ENCODE measurements around the gene RAB40C. TPM values are rescaled to one million over a fixed set of nuclear protein-coding genes. Genes with fewer than 3 reads are reported as not detected.
A peak's percentile ranks its signal among the peaks of the same experiment; 100 is the strongest.

RAB40C gene, protein sequence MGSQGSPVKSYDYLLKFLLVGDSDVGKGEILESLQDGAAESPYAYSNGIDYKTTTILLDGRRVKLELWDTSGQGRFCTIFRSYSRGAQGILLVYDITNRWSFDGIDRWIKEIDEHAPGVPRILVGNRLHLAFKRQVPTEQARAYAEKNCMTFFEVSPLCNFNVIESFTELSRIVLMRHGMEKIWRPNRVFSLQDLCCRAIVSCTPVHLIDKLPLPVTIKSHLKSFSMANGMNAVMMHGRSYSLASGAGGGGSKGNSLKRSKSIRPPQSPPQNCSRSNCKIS
- total RNA-seq (10 to 100 TPM; 18.6 to 19.9 TPM), polyA plus RNA-seq (10 to 100 TPM in 1 of 3 donors, 1 to 10 TPM in 2; 5.8 to 14.6 (median 6.2) TPM), total RNA-seq (12.3 to 25.5 (median 17.3) reads per million in 6 experiments)

DNA sequence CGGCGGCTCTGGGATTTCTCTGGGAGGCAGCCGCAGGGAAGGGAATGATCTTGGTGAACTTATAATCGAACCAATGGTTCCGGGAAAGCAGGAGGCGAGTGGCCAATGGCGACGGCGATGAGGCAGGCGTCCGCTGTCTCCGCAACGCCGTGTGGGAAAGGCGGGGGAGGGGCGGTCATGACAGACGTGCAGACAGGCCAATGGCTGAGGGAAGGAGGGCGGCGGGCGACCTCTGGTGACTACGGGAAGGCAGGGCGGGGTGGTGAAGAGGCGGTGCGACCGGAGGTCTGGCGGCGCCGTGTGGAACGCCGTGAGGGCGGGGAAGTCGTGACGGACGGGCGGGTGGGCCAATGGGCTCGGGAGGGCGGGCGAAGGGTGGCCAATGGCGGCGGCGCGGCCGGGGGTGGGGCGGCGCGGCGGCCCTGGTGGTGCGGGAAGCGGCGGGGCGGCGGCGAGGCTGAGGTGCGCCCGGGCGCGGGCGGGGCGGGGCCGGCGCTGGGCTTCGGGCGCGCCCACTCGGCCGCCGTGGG lies at the start of gene RAB40C:
Gene RAB40C, plus strand, starts transcription at position 409 of the 530 bp plus-strand sequence. CDS start 226 bp downstream, outside the sequence.
- DNase-seq (peak; percentile 98 to 100 (median 99)), ATAC-seq (peak; percentile 83 to 84)
- H3K27me3 Mint-ChIP-seq, result no peaks in the 10 kb centered on the region
- H3K27ac Mint-ChIP-seq, result peak within 1 kb of the TSS; percentile 98 to 100 (median 98)
- peaks cover 24 to 46% (median 45%) of the 10 kb centered on the region in 4 donors for H3K4me1 Mint-ChIP-seq
- H3K9me3 Mint-ChIP-seq, result no peaks in the 10 kb centered on the region
- peaks cover 0 to 2% (median 0%) of the 10 kb centered on the region in 3 donors for H3K36me3 Mint-ChIP-seq
- POLR2A ChIA-PET, result interaction anchor here (0.6 to 1.9 kb wide), 4 partner anchors 42 to 59 kb away, joined by 3 to 12 read pairs (median 7); partner anchors contain the start of genes METTL26 and WDR90
- H3K4me3 Mint-ChIP-seq, result peak within 1 kb of the TSS; percentile 95 to 100 (median 99)

- Mint-ChIP-seq H3K4me3 (no peak overlapping the region), H3K27me3 (no peaks in the 10 kb centered on the region), H3K27ac (no peak overlapping the region), H3K36me3 (peaks cover 0 to 13% (median 0%) of the 10 kb centered on the region in 3 donors), H3K4me1 (peaks cover 0 to 3% (median under 1%) of the 10 kb centered on the region in 4 donors), H3K9me3 (no peaks in the 10 kb centered on the region)
- ATAC-seq (no peak), DNase-seq (no peak)
- POLR2A ChIA-PET, result no interaction called here
These were observed 49.1 kb upstream of the RAB40C start for GRCh38 chr16:540645-541340.

GRCh38 chr16:543301-544164 lies 46.3 kb upstream of the RAB40C start:
- ATAC-seq, result no peak
- peaks cover 0 to 5% (median 0%) of the 10 kb centered on the region in 3 donors for H3K36me3 Mint-ChIP-seq

GRCh38 chr16:544517-544916 lies 45.3 kb upstream of the RAB40C start:
- POLR2A ChIA-PET, result no interaction called here
- ATAC-seq (no peak), DNase-seq (no peak)
- Mint-ChIP-seq H3K36me3 (peaks cover 0 to 2% (median 0%) of the 10 kb centered on the region in 3 donors), H3K27ac (peak overlapping the region in 1 of 10 donors; percentile 14), H3K9me3 (no peaks in the 10 kb centered on the region), H3K4me3 (no peak overlapping the region), H3K4me1 (peaks cover 0 to 2% (median 0%) of the 10 kb centered on the region in 4 donors), H3K27me3 (no peaks in the 10 kb centered on the region)

More at GRCh38 chr16:543301-544164, 46.3 kb upstream of the RAB40C start:
- DNase-seq, result no peak
- Mint-ChIP-seq H3K4me3 (no peak overlapping the region), H3K4me1 (peaks cover 0 to 3% (median under 1%) of the 10 kb centered on the region in 4 donors), H3K9me3 (no peaks in the 10 kb centered on the region), H3K27me3 (no peaks in the 10 kb centered on the region), H3K27ac (no peak overlapping the region)
- POLR2A ChIA-PET, result interaction anchor here (1.1 kb wide), 1 partner anchor 11 kb away, joined by 4 read pairs; no protein-coding TSS in a partner anchor

GRCh38 chr16:546909-547770 lies 42.7 kb upstream of the RAB40C start:
- Mint-ChIP-seq H3K4me3 (peak overlapping the region in 3 of 10 donors; percentile 18 to 36 (median 25)), H3K36me3 (no peaks in the 10 kb centered on the region), H3K27me3 (no peaks in the 10 kb centered on the region), H3K27ac (peak overlapping the region in 2 of 10 donors; percentile 29 to 59), H3K4me1 (peaks cover 0 to 2% (median 0%) of the 10 kb centered on the region in 4 donors), H3K9me3 (no peaks in the 10 kb centered on the region)
- ATAC-seq (peak; percentile 68 to 83), DNase-seq (peak in 8 of 10 donors; percentile 24 to 73 (median 50))
- POLR2A ChIA-PET, result no interaction called here

- no peaks in the 10 kb centered on the region for H3K9me3 Mint-ChIP-seq
- DNase-seq (no peak), ATAC-seq (no peak)
- no peaks in the 10 kb centered on the region for H3K36me3 Mint-ChIP-seq
- H3K27ac Mint-ChIP-seq, result no peak overlapping the region
- no peak overlapping the region for H3K4me3 Mint-ChIP-seq
- peaks cover 0 to 2% (median 0%) of the 10 kb centered on the region in 4 donors for H3K4me1 Mint-ChIP-seq
- POLR2A ChIA-PET, result no interaction called here
- H3K27me3 Mint-ChIP-seq, result no peaks in the 10 kb centered on the region
These were observed 41.3 kb upstream of the RAB40C start for GRCh38 chr16:548586-548985.

GRCh38 chr16:549544-550263 lies 40.2 kb upstream of the RAB40C start:
- no peak overlapping the region for H3K27ac Mint-ChIP-seq
- no peak overlapping the region for H3K4me3 Mint-ChIP-seq
- ATAC-seq, result no peak
- no peak for DNase-seq
- H3K4me1 Mint-ChIP-seq, result peaks cover 0 to 2% (median 0%) of the 10 kb centered on the region in 4 donors
- H3K9me3 Mint-ChIP-seq, result no peaks in the 10 kb centered on the region
- H3K36me3 Mint-ChIP-seq, result peaks cover 0 to 3% (median 0%) of the 10 kb centered on the region in 3 donors
- POLR2A ChIA-PET, result interaction anchor here (0.5 kb wide), 1 partner anchor 32 kb away, joined by 3 read pairs; no protein-coding TSS in a partner anchor
- no peaks in the 10 kb centered on the region for H3K27me3 Mint-ChIP-seq

DNA sequence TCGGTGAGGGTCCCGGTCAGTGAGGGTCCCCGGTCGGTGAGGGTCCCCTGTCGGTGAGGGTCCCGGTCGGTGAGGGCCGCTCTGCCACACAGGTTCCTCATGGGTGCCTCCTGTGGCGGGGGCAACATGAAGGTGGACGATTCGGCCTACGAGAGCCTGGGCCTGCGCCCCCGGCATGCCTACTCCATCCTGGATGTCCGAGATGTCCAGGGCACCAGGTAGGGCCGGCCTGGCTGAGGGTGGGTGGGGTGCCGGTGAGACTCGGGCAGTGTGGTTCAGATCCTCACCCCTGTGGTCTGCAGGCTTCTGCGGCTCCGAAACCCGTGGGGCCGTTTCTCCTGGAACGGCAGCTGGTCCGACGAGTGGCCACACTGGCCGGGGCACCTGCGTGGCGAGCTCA lies 38.7 kb upstream of the RAB40C start:
- ATAC-seq (no peak), DNase-seq (no peak)
- H3K27ac Mint-ChIP-seq, result no peak overlapping the region
- POLR2A ChIA-PET, result no interaction called here
- H3K36me3 Mint-ChIP-seq, result peaks cover 0 to 3% (median 0%) of the 10 kb centered on the region in 3 donors
- no peak overlapping the region for H3K4me3 Mint-ChIP-seq
- H3K27me3 Mint-ChIP-seq, result no peaks in the 10 kb centered on the region
- H3K9me3 Mint-ChIP-seq, result no peaks in the 10 kb centered on the region
- H3K4me1 Mint-ChIP-seq, result no peaks in the 10 kb centered on the region

DNA sequence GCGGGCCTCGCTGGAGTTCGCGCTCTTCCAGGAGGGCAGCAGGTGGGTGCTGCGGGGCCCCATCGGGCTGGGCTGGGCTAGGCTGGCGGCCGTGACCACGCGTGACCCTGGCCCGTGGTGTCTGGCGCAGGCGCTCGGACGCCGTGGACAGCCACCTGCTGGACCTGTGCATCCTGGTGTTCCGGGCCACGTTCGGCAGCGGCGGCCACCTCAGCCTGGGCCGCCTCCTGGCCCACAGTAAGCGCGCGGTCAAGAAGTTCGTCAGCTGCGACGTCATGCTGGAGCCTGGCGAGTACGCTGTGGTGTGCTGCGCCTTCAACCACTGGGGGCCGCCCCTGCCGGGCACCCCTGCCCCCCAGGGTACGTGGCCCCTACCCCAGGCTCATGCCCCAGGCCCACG lies 37.7 kb upstream of the RAB40C start:
- Mint-ChIP-seq H3K4me1 (no peaks in the 10 kb centered on the region), H3K27ac (no peak overlapping the region), H3K36me3 (peaks cover 0 to 3% (median 0%) of the 10 kb centered on the region in 3 donors), H3K9me3 (no peaks in the 10 kb centered on the region), H3K27me3 (no peaks in the 10 kb centered on the region), H3K4me3 (no peak overlapping the region)
- ATAC-seq (no peak), DNase-seq (no peak)
- POLR2A ChIA-PET, result no interaction called here

- no peak overlapping the region for H3K4me3 Mint-ChIP-seq
- POLR2A ChIA-PET, result no interaction called here
These were observed 36.1 kb upstream of the RAB40C start for GRCh38 chr16:553601-554296.

More at GRCh38 chr16:553601-554296, 36.1 kb upstream of the RAB40C start:
- Mint-ChIP-seq H3K27me3 (peaks cover 0 to 7% (median 3%) of the 10 kb centered on the region in 5 donors), H3K36me3 (peaks cover 0 to 3% (median 0%) of the 10 kb centered on the region in 3 donors), H3K9me3 (no peaks in the 10 kb centered on the region), H3K4me1 (no peaks in the 10 kb centered on the region), H3K27ac (no peak overlapping the region)
- no peak for DNase-seq
- ATAC-seq, result no peak
